CD14-positive monocyte (primary cell): ENCODE results near the gene SSNA1. TPM values are rescaled to one million over a fixed set of nuclear protein-coding genes. Genes with fewer than 3 reads are reported as not detected.

Source experiments
- DNase-seq, 3 donors: peaks; one replicate each; pipeline ENCODE4 v3.0.0-alpha.2; 2011 to 2022
- H2AFZ ChIP-seq: 2 replicates; pipeline ENCODE4 v1.6.0; 2012; ENCODE audit warnings: mild to moderate bottlenecking, low read depth, low read length, inconsistent platforms; ENCODE audit not compliant: insufficient read depth, poor library complexity, severe bottlenecking
- H3K27ac ChIP-seq, 2 donors: 1 replicate in 1 of 2; 2 replicates in 1 of 2; pipeline ENCODE4 v1.5.1; 2012 to 2013; ENCODE audit warnings: low read length in 2 of 2, control low read depth in 1 of 2, inconsistent platforms in 1 of 2, low read depth in 1 of 2, mild to moderate bottlenecking in 1 of 2
- H3K27me3 ChIP-seq, 2 donors: one replicate each; pipeline versions ENCODE4 v1.6.0 to v1.6.1; 2011 to 2013; ENCODE audit warnings: low read length in 2 of 2; ENCODE audit not compliant: control insufficient read depth in 2 of 2, insufficient read depth in 2 of 2
- H3K36me3 ChIP-seq, 2 donors: replicated peaks in 1 of 2; 1 replicate in 1 of 2; 2 replicates in 1 of 2; pipeline versions ENCODE4 v1.5.1 to v1.6.1; 2012 to 2013; ENCODE audit warnings: low read length in 2 of 2, control low read depth in 1 of 2, inconsistent platforms in 1 of 2, mild to moderate bottlenecking in 1 of 2; ENCODE audit not compliant: insufficient read depth in 2 of 2, control insufficient read depth in 1 of 2
- H3K4me1 ChIP-seq, 2 donors: 1 replicate in 1 of 2; 2 replicates in 1 of 2; pipeline versions ENCODE4 v1.5.1 to v1.6.1; 2012 to 2013; ENCODE audit warnings: low read length in 2 of 2, control low read depth in 1 of 2, inconsistent platforms in 1 of 2, mild to moderate bottlenecking in 1 of 2, moderate library complexity in 1 of 2; ENCODE audit not compliant: insufficient read depth in 2 of 2, control insufficient read depth in 1 of 2
- H3K4me2 ChIP-seq: replicated peaks from 2 replicates; pipeline ENCODE3; 2012; ENCODE audit warnings: low read length, moderate library complexity, mild to moderate bottlenecking; ENCODE audit not compliant: poor library complexity, severe bottlenecking; ENCODE audit errors: extremely low read depth
- H3K4me3 ChIP-seq, 3 experiments: fragments of 200-600 bp in 1 of 3; sonication (generic) in 1 of 3; replicated peaks in 1 of 3; 1 replicate in 2 of 3; 2 replicates in 1 of 3; pipeline ENCODE4 v1.5.1; 2011 to 2013; ENCODE audit warnings: low read length in 3 of 3, mild to moderate bottlenecking in 3 of 3, control low read depth in 2 of 3, low read depth in 2 of 3, inconsistent platforms in 1 of 3, moderate library complexity in 1 of 3
- H3K79me2 ChIP-seq: 2 replicates; pipeline ENCODE4 v1.6.0; 2012; ENCODE audit warnings: mild to moderate bottlenecking, control low read depth, inconsistent platforms, low read length, moderate library complexity; ENCODE audit not compliant: insufficient read depth
- H3K9ac ChIP-seq: 2 replicates; pipeline ENCODE4 v1.6.0; 2017; ENCODE audit warnings: low read length, mild to moderate bottlenecking; ENCODE audit not compliant: insufficient read depth, poor library complexity, severe bottlenecking
- H3K9me3 ChIP-seq, 2 donors: replicated peaks in 1 of 2; 1 replicate in 1 of 2; 2 replicates in 1 of 2; pipeline versions ENCODE4 v1.5.1 to v1.6.1; 2012 to 2013; ENCODE audit warnings: low read length in 2 of 2, control low read depth in 1 of 2; ENCODE audit not compliant: control insufficient read depth in 1 of 2, insufficient read depth in 1 of 2
- H4K20me1 ChIP-seq: 2 replicates; pipeline ENCODE4 v1.6.0; 2012; ENCODE audit warnings: mild to moderate bottlenecking, low read length, control low read depth, moderate library complexity; ENCODE audit not compliant: insufficient read depth
- H3K27ac Mint-ChIP-seq, 7 donors: one replicate each; pipeline ENCODE4 v1.8.0; 2020; ENCODE audit warnings: mild to moderate bottlenecking in 7 of 7, mixed read lengths in 7 of 7, moderate library complexity in 6 of 7, inconsistent platforms in 2 of 7
- H3K27me3 Mint-ChIP-seq, 3 donors: one replicate each; pipeline ENCODE4 v1.8.0; 2021 to 2022; ENCODE audit warnings: low read depth in 3 of 3, mild to moderate bottlenecking in 3 of 3, mixed read lengths in 3 of 3, moderate library complexity in 3 of 3, inconsistent platforms in 1 of 3
- H3K36me3 Mint-ChIP-seq, 2 donors: one replicate each; pipeline ENCODE4 v1.8.0; 2020; ENCODE audit warnings: mixed read lengths in 2 of 2, inconsistent platforms in 1 of 2, mild to moderate bottlenecking in 1 of 2
- H3K4me1 Mint-ChIP-seq: one replicate; pipeline ENCODE4 v1.8.0; 2020; ENCODE audit warnings: mild to moderate bottlenecking, mixed read lengths
- H3K4me3 Mint-ChIP-seq, 2 donors: one replicate each; pipeline ENCODE4 v1.8.0; 2020; ENCODE audit warnings: mild to moderate bottlenecking in 2 of 2, mixed read lengths in 2 of 2, moderate library complexity in 1 of 2
- H3K9me3 Mint-ChIP-seq, 7 donors: one replicate each; pipeline ENCODE4 v1.8.0; 2020 to 2022; ENCODE audit warnings: mixed read lengths in 7 of 7, mild to moderate bottlenecking in 6 of 7, moderate library complexity in 6 of 7, inconsistent platforms in 2 of 7
- CTCF ChIP-seq: fragments of 200-600 bp; IDR thresholded peaks from one replicate; pipeline ENCODE4 v1.8.0; 2022; ENCODE audit warnings: antibody characterized with exemption, mild to moderate bottlenecking
- WGBS: methylation state at CpG from one replicate; pipeline ENCODE4 v1.1.5; 2013; ENCODE audit warnings: missing lambda C conversion rate; ENCODE audit not compliant: insufficient coverage; 5-methylcytosine and 5-hydroxymethylcytosine counted together
- intact Hi-C, 2 donors: fragments of 100-400 bp; cut with micrococcal nuclease; formaldehyde crosslinking; loops; one replicate each; pipeline versions ENCODE4 v1.15.0 to v1.15.1; 2023
- polyA plus RNA-seq, 3 donors: library from polyadenylated mRNA; depleted of rRNA in 1 of 3; unstranded in 2 of 3; stranded (reverse) in 1 of 3; fragments of 300-500 nt in 2 of 3; fragments of >200 nt in 1 of 3; fragmentation: Illumina TruSeq in 2 of 3; gene quantifications; 1 replicate in 2 of 3; 2 replicates in 1 of 3; pipeline ENCODE4 v1.2.3, GENCODE V29; 2012 to 2021

Gene SSNA1
- polyA plus RNA-seq, 3 donors, result 87.0 to 118 (median 98.3) TPM

GRCh38 chr9:137214620-137215019 is 26.1 kb downstream of the SSNA1 start:
- H3K4me3 ChIP-seq, result no peak overlapping the region
- no peaks in the 10 kb centered on the region for H3K9me3 ChIP-seq
- H3K36me3 Mint-ChIP-seq, result peaks cover 19 to 47% of the 10 kb centered on the region in 2 donors
- H3K27me3 Mint-ChIP-seq, result peaks cover 0 to 4% (median 0%) of the 10 kb centered on the region in 3 donors
- H3K27ac ChIP-seq, result no peak overlapping the region
- 99% methylated on average over 14 of the region's 19 CpGs for WGBS
- no peak for DNase-seq
- no peak for TF ChIP-seq CTCF
- H3K36me3 ChIP-seq, result peaks cover 30 to 41% of the 10 kb centered on the region in 2 donors
- H3K27ac Mint-ChIP-seq, result no peak overlapping the region
- peaks cover 5% of the 10 kb centered on the region for H3K4me1 Mint-ChIP-seq
- H4K20me1 ChIP-seq, result no peaks in the 10 kb centered on the region
- no peaks in the 10 kb centered on the region for H3K79me2 ChIP-seq
- no peaks in the 10 kb centered on the region for H3K27me3 ChIP-seq
- no peak overlapping the region for H3K4me3 Mint-ChIP-seq
- H3K9ac ChIP-seq, result no peak overlapping the region
- H3K9me3 Mint-ChIP-seq, result no peaks in the 10 kb centered on the region
- no peak overlapping the region for H3K4me2 ChIP-seq
- no peak overlapping the region for H2AFZ ChIP-seq
- peaks cover 4 to 19% of the 10 kb centered on the region in 2 donors for H3K4me1 ChIP-seq
- intact Hi-C loops, result no loop called here

- H3K27ac ChIP-seq, result no peak overlapping the region
- H3K9me3 ChIP-seq, result no peaks in the 10 kb centered on the region
- H3K27ac Mint-ChIP-seq, result no peak overlapping the region
- TF ChIP-seq CTCF, result no peak
- no peak overlapping the region for H3K4me3 Mint-ChIP-seq
- peaks cover 5% of the 10 kb centered on the region for H3K4me1 Mint-ChIP-seq
- peaks cover 4 to 19% of the 10 kb centered on the region in 2 donors for H3K4me1 ChIP-seq
- H3K36me3 Mint-ChIP-seq, result peaks cover 17 to 40% of the 10 kb centered on the region in 2 donors
- H3K4me3 ChIP-seq, result no peak overlapping the region
- no peaks in the 10 kb centered on the region for H4K20me1 ChIP-seq
- peaks cover 0 to under 1% of the 10 kb centered on the region in 2 donors for H3K27me3 ChIP-seq
- H2AFZ ChIP-seq, result no peak overlapping the region
- H3K9me3 Mint-ChIP-seq, result no peaks in the 10 kb centered on the region
- H3K36me3 ChIP-seq, result peaks cover 30 to 34% of the 10 kb centered on the region in 2 donors
- intact Hi-C loops, result no loop called here
- WGBS, result 97% methylated on average over 17 of the region's 22 CpGs
- peaks cover 3 to 4% (median 4%) of the 10 kb centered on the region in 3 donors for H3K27me3 Mint-ChIP-seq
- no peak overlapping the region for H3K4me2 ChIP-seq
- no peak overlapping the region for H3K9ac ChIP-seq
- no peaks in the 10 kb centered on the region for H3K79me2 ChIP-seq
- DNase-seq, result no peak
Measured at GRCh38 chr9:137215196-137215986, 26.9 kb downstream of the SSNA1 start.
